H1 (cell line): ENCODE results near the gene KLHL5. TPM values are rescaled to one million over a fixed set of nuclear protein-coding genes. Genes with fewer than 3 reads are reported as not detected.

Experiments
- CTCF ChIA-PET: fragments of 300-600 bp; sonication (Branson Sonifier 250); formaldehyde crosslinking; loops from one replicate; lab custom pipeline; 2021; ENCODE audit not compliant: partially characterized antibody; lab: Charles Lee
- POLR2A ChIA-PET: fragments of 300-600 bp; sonication (Branson Sonifier 250); formaldehyde crosslinking; loops from one replicate; lab custom pipeline; 2021; ENCODE audit warnings: inconsistent platforms; ENCODE audit not compliant: partially characterized antibody; lab: Charles Lee
- DNase-seq, 2 experiments: peaks; one replicate each; pipeline versions ENCODE4 v3.0.0 to v3.0.0-alpha.2; 2010 to 2022; ENCODE audit warnings: low spot score in 2 of 2, low read depth in 1 of 2, mixed read lengths in 1 of 2
- FAIRE-seq: peaks from 2 replicates; lab custom pipeline; 2011; peaks lifted over from hg19 to GRCh38; lab: Jason Lieb, UNC
- H2AFZ ChIP-seq: 2 replicates; pipeline ENCODE4 v1.8.1; 2012; ENCODE audit warnings: low read length, inconsistent platforms
- H2AK5ac ChIP-seq: 2 replicates; pipeline ENCODE4 v1.6.1; 2013; ENCODE audit warnings: low read depth, low read length
- H2BK120ac ChIP-seq: replicated peaks from 2 replicates; pipeline ENCODE3; 2013; ENCODE audit warnings: low read depth, low read length, inconsistent platforms
- H2BK12ac ChIP-seq: 2 replicates; pipeline ENCODE4 v1.6.1; 2013; ENCODE audit warnings: low read depth, low read length
- H2BK15ac ChIP-seq: 2 replicates; pipeline ENCODE4 v1.6.1; 2013; ENCODE audit warnings: low read length
- H2BK20ac ChIP-seq: 2 replicates; pipeline ENCODE4 v1.6.1; 2013; ENCODE audit warnings: low read length
- H2BK5ac ChIP-seq: 2 replicates; pipeline ENCODE4 v1.6.1; 2013; ENCODE audit warnings: low read depth, low read length
- H3K14ac ChIP-seq: 2 replicates; pipeline ENCODE4 v1.6.1; 2013; ENCODE audit warnings: inconsistent platforms; ENCODE audit not compliant: insufficient read length
- H3K18ac ChIP-seq: 2 replicates; pipeline ENCODE4 v1.6.1; 2013; ENCODE audit warnings: low read length; ENCODE audit errors: extremely low read depth
- H3K23ac ChIP-seq: 2 replicates; pipeline ENCODE4 v1.6.1; 2013; ENCODE audit warnings: inconsistent platforms; ENCODE audit not compliant: insufficient read length
- H3K23me2 ChIP-seq: 2 replicates; pipeline ENCODE4 v1.6.1; 2013; ENCODE audit warnings: low read depth, low read length
- H3K27ac ChIP-seq: 2 replicates; pipeline ENCODE4 v1.6.1; 2011; ENCODE audit warnings: low read depth, low read length, inconsistent platforms
- H3K27me3 ChIP-seq, 4 experiments: replicated peaks in 1 of 4; 1 replicate in 1 of 4; 2 replicates in 3 of 4; pipeline versions ENCODE4 v1.6.1 to v1.8.1; 2011 to 2013; ENCODE audit warnings: low read length in 3 of 4, mild to moderate bottlenecking in 3 of 4, inconsistent platforms in 2 of 4, mixed read lengths in 2 of 4, moderate library complexity in 1 of 4; ENCODE audit not compliant: control insufficient read depth in 3 of 4, insufficient read depth in 3 of 4; ENCODE audit errors: extremely low read depth in 1 of 4
- H3K36me3 ChIP-seq, 4 experiments: 2 replicates each; pipeline versions ENCODE4 v1.6.1 to v1.8.1; 2011 to 2013; ENCODE audit warnings: mild to moderate bottlenecking in 4 of 4, low read length in 3 of 4, moderate library complexity in 2 of 4, control low read depth in 1 of 4, inconsistent platforms in 1 of 4; ENCODE audit not compliant: insufficient read depth in 4 of 4, control insufficient read depth in 2 of 4
- H3K4ac ChIP-seq: replicated peaks from 2 replicates; pipeline ENCODE3; 2013; ENCODE audit warnings: low read length, low read depth, mixed read lengths, inconsistent platforms; ENCODE audit not compliant: insufficient read length
- H3K4me1 ChIP-seq, 4 experiments: replicated peaks in 1 of 4; 1 replicate in 1 of 4; 2 replicates in 3 of 4; pipeline versions ENCODE4 v1.6.1 to v1.8.1; 2011 to 2013; ENCODE audit warnings: low read length in 3 of 4, inconsistent platforms in 2 of 4, mixed read lengths in 1 of 4; ENCODE audit not compliant: insufficient read depth in 4 of 4, control insufficient read depth in 3 of 4
- H3K4me2 ChIP-seq, 2 experiments: 2 replicates each; pipeline versions ENCODE4 v1.6.1 to v1.8.1; 2011 to 2013; ENCODE audit warnings: low read depth in 2 of 2, low read length in 2 of 2, control low read depth in 1 of 2, inconsistent platforms in 1 of 2, mild to moderate bottlenecking in 1 of 2; ENCODE audit not compliant: insufficient read depth in 1 of 2
- H3K4me3 ChIP-seq, 4 experiments: fragments of 200-600, 300-600 bp in 1 of 4; sonication (generic), shearing (Covaris generic), sonication (Bioruptor Twin) in 1 of 4; 2 replicates each; pipeline versions ENCODE4 v1.5.1 to v1.8.1; 2011 to 2016; ENCODE audit warnings: low read length in 4 of 4, low read depth in 3 of 4, control low read depth in 2 of 4, inconsistent platforms in 2 of 4, mild to moderate bottlenecking in 2 of 4, mixed read lengths in 1 of 4, moderate library complexity in 1 of 4; ENCODE audit not compliant: insufficient read depth in 2 of 4; ENCODE audit errors: extremely low read depth in 1 of 4
- H3K56ac ChIP-seq: replicated peaks from 2 replicates; pipeline ENCODE3; 2013; ENCODE audit warnings: low read depth, mild to moderate bottlenecking, mixed read lengths, low read length, inconsistent platforms; ENCODE audit not compliant: insufficient read length
- H3K79me1 ChIP-seq: 2 replicates; pipeline ENCODE4 v1.6.1; 2013; ENCODE audit warnings: low read depth, low read length, control low read depth
- H3K79me2 ChIP-seq, 2 experiments: 2 replicates each; pipeline versions ENCODE4 v1.6.1 to v1.8.1; 2012 to 2013; ENCODE audit warnings: low read length in 2 of 2, mild to moderate bottlenecking in 2 of 2, inconsistent platforms in 1 of 2; ENCODE audit not compliant: insufficient read depth in 2 of 2, control insufficient read depth in 1 of 2
- H3K9ac ChIP-seq, 4 experiments: replicated peaks in 1 of 4; 1 replicate in 1 of 4; 2 replicates in 3 of 4; pipeline versions ENCODE4 v1.6.1 to v1.8.1; 2011 to 2013; ENCODE audit warnings: low read depth in 3 of 4, low read length in 3 of 4, control low read depth in 2 of 4, mild to moderate bottlenecking in 2 of 4, moderate library complexity in 2 of 4, inconsistent platforms in 1 of 4; ENCODE audit errors: extremely low read depth in 1 of 4
- H3K9me3 ChIP-seq, 2 experiments: 2 replicates each; pipeline versions ENCODE4 v1.6.1 to v1.8.1; 2012 to 2013; ENCODE audit warnings: mild to moderate bottlenecking in 2 of 2, moderate library complexity in 2 of 2, control low read depth in 1 of 2, inconsistent platforms in 1 of 2, low read depth in 1 of 2, low read length in 1 of 2, mixed read lengths in 1 of 2; ENCODE audit not compliant: insufficient read depth in 2 of 2
- H4K20me1 ChIP-seq, 2 experiments: replicated peaks in 1 of 2; 2 replicates each; pipeline versions ENCODE3 to v1.8.1; 2011 to 2013; ENCODE audit warnings: inconsistent platforms in 2 of 2, low read length in 2 of 2, mild to moderate bottlenecking in 1 of 2; ENCODE audit not compliant: insufficient read depth in 2 of 2, control insufficient read depth in 1 of 2
- H4K5ac ChIP-seq: 2 replicates; pipeline ENCODE4 v1.6.1; 2013; ENCODE audit warnings: low read length, low read depth, mixed read lengths, inconsistent platforms; ENCODE audit not compliant: insufficient read length
- H4K8ac ChIP-seq: 2 replicates; pipeline ENCODE4 v1.8.0; 2013; ENCODE audit warnings: mild to moderate bottlenecking, moderate library complexity, low read length, inconsistent platforms; ENCODE audit not compliant: insufficient read depth; ENCODE audit errors: extremely low read depth
- H4K91ac ChIP-seq: replicated peaks from 2 replicates; pipeline ENCODE3; 2013; ENCODE audit warnings: low read length, mixed read lengths, inconsistent platforms; ENCODE audit not compliant: insufficient read length
- GTF2F1 ChIP-seq: IDR thresholded peaks from 2 replicates; pipeline ENCODE4 v1.6.1; 2012; ENCODE audit warnings: low read depth, low read length, improper control_type of control experiment, borderline replicate concordance
- HDAC2 ChIP-seq, 2 experiments: fragments of 300-600 bp in 1 of 2; sonication (generic) in 1 of 2; IDR thresholded peaks; 2 replicates each; pipeline ENCODE4 v1.6.1; 2011 to 2012; ENCODE audit warnings: low read depth in 2 of 2, low read length in 2 of 2, mild to moderate bottlenecking in 2 of 2, moderate library complexity in 2 of 2, borderline replicate concordance in 1 of 2, inconsistent platforms in 1 of 2
- KDM1A ChIP-seq: fragments of 200-600, 300-600 bp; sonication (generic); IDR thresholded peaks from 2 replicates; pipeline ENCODE4 v1.7.1; 2016; ENCODE audit warnings: mild to moderate bottlenecking, low read length, borderline replicate concordance
- RBBP5 ChIP-seq: IDR thresholded peaks from 2 replicates; pipeline ENCODE4 v1.7.1; 2012; ENCODE audit warnings: low read depth, mild to moderate bottlenecking, inconsistent platforms, low read length, moderate library complexity, borderline replicate concordance
- WGBS, 2 experiments: shearing (Covaris generic) in 1 of 2; methylation state at CpG; one replicate each; pipeline versions ENCODE4 v1.1.6 to v1.1.7; 2013 to 2015; ENCODE audit warnings: low lambda C conversion rate in 2 of 2, mixed read lengths in 2 of 2, inconsistent platforms in 1 of 2, low coverage in 1 of 2, missing lambda C conversion rate in 1 of 2; ENCODE audit not compliant: insufficient replicate concordance in 2 of 2, insufficient coverage in 1 of 2, insufficient read length in 1 of 2; ENCODE audit errors: extremely low coverage in 1 of 2, missing lambda C conversion rate in 1 of 2; 5-methylcytosine and 5-hydroxymethylcytosine counted together
- polyA plus RNA-seq, 7 experiments: library from polyadenylated mRNA; depleted of rRNA in 3 of 7; stranded (reverse) in 5 of 7; unstranded in 2 of 7; fragments of >200 nt in 5 of 7; fragments of 200-250 nt in 2 of 7; gene quantifications; 1 replicate in 5 of 7; 2 replicates in 1 of 7; 4 replicates in 1 of 7; pipeline versions ENCODE4 v1.2.1 to v1.2.3, GENCODE V29; 2011 to 2013; ENCODE audit warnings: missing spikeins in 2 of 7, mixed read lengths in 2 of 7
- total RNA-seq: library from RNA; stranded (reverse); fragmentation: NEBNext Ultra II Directional; extraction: Animal tissue kit (Norgen Biotek cat#: 25700); gene quantifications from 2 replicates; pipeline ENCODE4 v1.2.1, GENCODE V29; 2021

KLHL5 gene
- total and polyA plus RNA-seq, 2 of the 8 experiments (the other 6 are each of a cell fraction or from before 2014, with no cell fraction given) = 13.0 to 23.6 TPM

- FAIRE-seq = no peak
- H3K4me1 ChIP-seq = no peaks in the 10 kb centered on the region
- no peak overlapping the region for H2BK120ac ChIP-seq
- no peak overlapping the region for H2BK5ac ChIP-seq
- no peak overlapping the region for H2BK20ac ChIP-seq
- H3K18ac ChIP-seq = no peak overlapping the region
- no peaks in the 10 kb centered on the region for H3K79me1 ChIP-seq
- 96 to 100% methylated on average over 1 to 3 of the region's 3 CpGs for WGBS, 2 experiments
- H2AK5ac ChIP-seq = no peak overlapping the region
- no peak overlapping the region for H3K4ac ChIP-seq
- TF ChIP-seq KDM1A (peak; percentile 28; the same call in 1 of the 2 replicates), RBBP5 (no peak), GTF2F1 (no peak), HDAC2 (IDR thresholded peaks at IDR 0.05; ENCODE audit: borderline replicate concordance in 1 of 2, low read depth in 2 of 2, low read length in 2 of 2) (no peak)
- H3K23ac ChIP-seq = no peak overlapping the region
- H2BK12ac ChIP-seq = no peak overlapping the region
- H2BK15ac ChIP-seq = no peak overlapping the region
- CTCF ChIA-PET = no interaction called here
- no peaks in the 10 kb centered on the region for H3K79me2 ChIP-seq
- H3K56ac ChIP-seq = no peak overlapping the region
- no peak overlapping the region for H3K14ac ChIP-seq
- no peaks in the 10 kb centered on the region for H3K23me2 ChIP-seq
- H4K5ac ChIP-seq = no peak overlapping the region
- H3K4me2 ChIP-seq = no peak overlapping the region
- H3K4me3 ChIP-seq = no peak overlapping the region
- H3K9me3 ChIP-seq = no peaks in the 10 kb centered on the region
- H3K36me3 ChIP-seq = no peaks in the 10 kb centered on the region
- H3K27me3 ChIP-seq = no peaks in the 10 kb centered on the region
- POLR2A ChIA-PET = no interaction called here
- no peak overlapping the region for H4K91ac ChIP-seq
- H3K9ac ChIP-seq = no peak overlapping the region
- DNase-seq = no peak
- H4K8ac ChIP-seq = no peak overlapping the region
- H3K27ac ChIP-seq = no peak overlapping the region
- no peaks in the 10 kb centered on the region for H4K20me1 ChIP-seq
- H2AFZ ChIP-seq = no peak overlapping the region
These were observed 37.6 kb upstream of the KLHL5 start for GRCh38 chr4:39024311-39024865.
